Mucosa of gallbladder (tissue), 1 donor: ENCODE results near the gene MACROD2. TPM values are rescaled to one million over a fixed set of nuclear protein-coding genes. Genes with fewer than 3 reads are reported as not detected.

Experiments used
- DNase-seq: peaks from one replicate; pipeline ENCODE4 v3.0.0-alpha.2; 2020; ENCODE audit warnings: low spot score
- total RNA-seq: library from RNA; stranded (reverse); gene quantifications from one replicate; pipeline ENCODE4 v1.2.1, GENCODE V29; 2021
- donor health status: DM: no; HTN: no; CAD: no.

The MACROD2 gene
- total RNA-seq, 1 donor from 2014 or later: 7.5 TPM

DNA sequence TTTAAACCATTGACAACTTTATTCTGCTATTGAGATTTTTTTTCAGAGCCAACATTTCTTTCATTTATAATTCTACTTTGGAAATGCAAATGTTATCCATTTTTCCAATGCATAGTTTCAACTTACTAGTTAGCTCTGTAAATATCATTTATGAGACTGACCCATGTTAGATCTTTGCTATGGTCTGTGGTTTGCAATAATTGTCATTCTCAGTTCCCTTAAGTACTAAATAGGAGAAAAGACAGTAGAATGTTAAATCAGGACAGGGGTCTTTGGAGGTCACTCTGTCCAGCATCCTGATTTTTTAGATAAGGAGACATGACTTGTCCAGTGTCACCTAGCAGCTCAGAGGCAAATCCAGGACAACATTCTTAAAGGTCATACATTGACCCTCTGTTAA lies 864.3 kb downstream of the MACROD2 start:
- DNase-seq: no peak

DNA sequence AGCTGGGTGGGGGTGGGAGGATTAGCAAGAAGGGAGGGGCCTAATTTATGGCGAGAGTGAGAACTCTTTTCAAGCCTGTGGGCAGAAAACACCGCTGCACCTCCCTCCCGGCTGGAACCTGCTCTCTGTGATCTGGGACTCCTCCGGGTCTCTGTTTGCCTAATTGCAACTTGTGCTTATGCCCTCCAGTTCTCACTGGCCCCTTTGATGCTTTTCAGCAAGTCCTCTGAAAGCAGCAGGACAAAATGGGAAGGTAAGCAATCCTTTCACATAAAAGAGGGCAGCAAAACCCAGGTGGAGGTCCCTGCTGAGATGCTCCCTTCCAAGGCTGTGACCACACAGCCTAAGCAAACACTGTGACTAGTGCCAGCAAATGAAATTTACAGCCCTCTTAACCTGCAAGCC lies 865.1 kb downstream of the MACROD2 start:
- DNase-seq: no peak

DNA sequence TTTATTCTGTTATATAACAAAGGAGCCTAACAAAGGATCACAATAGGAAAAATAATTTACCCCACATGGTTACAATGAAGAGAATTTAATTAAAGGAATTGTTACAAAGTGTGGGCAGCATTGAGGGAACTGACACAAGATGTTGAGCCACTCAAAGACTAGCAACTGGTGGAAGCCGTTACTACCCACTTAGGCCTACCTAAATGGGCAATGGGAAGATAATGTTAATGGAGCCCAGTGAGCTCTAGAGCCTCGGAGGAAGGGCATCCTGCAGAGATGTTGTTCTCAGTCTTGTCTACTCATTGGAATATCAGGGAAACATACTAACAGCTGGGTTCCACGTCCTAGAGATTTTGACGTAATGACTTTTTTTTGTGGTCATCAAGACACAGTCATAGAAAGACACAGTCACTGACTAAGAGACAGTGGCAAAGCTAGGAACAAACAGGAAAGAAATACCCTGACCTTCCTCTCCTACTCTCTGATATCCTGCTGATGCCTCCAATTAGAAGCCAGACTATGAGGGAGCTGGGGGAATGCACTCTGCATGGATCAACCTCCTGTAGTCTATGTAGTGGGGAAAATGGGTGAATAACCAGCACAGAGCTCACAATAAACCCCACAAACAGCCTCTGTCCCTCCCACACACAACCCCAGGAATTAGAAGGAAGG lies 865.8 kb downstream of the MACROD2 start:
- no peak for DNase-seq

DNA sequence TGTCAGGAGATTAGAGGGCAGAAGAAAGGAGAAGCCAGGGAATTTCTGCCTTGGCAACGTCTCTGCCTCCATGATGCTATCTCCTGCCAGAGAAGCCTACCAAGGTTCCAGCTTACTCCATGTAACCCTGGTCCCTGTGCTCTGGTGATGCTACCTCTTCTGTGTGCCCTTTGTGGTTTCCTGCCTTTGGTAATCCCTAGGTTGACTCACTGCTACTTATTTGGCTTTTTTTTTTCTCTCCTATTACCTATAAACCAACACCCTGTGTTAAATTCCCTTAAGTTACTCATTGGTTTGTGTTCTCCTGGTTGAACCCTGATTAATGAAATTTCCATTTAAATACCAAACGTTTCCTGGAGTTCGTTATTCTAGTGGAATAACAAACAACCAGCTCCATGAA lies 869.9 kb downstream of the MACROD2 start:
- no peak for DNase-seq

DNA sequence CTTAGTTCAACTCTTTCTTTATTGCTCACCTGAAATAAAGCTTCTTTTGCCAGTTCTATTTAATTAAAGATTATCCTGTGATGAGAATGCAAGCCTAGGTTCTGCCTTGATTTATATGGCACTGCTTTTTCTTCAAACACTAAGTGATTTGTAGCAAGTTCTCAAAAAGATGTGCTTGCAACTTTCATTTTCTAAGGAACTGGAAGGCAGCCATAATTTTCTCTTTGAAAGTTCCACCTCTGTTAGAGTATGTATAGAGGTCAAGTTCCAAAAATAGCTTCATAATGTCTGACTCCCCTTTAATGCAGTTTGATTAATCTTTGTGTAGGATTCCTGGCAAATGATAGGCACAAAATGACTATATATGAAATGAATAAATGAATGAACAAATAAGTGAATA lies 870.4 kb downstream of the MACROD2 start:
- no peak for DNase-seq

DNA sequence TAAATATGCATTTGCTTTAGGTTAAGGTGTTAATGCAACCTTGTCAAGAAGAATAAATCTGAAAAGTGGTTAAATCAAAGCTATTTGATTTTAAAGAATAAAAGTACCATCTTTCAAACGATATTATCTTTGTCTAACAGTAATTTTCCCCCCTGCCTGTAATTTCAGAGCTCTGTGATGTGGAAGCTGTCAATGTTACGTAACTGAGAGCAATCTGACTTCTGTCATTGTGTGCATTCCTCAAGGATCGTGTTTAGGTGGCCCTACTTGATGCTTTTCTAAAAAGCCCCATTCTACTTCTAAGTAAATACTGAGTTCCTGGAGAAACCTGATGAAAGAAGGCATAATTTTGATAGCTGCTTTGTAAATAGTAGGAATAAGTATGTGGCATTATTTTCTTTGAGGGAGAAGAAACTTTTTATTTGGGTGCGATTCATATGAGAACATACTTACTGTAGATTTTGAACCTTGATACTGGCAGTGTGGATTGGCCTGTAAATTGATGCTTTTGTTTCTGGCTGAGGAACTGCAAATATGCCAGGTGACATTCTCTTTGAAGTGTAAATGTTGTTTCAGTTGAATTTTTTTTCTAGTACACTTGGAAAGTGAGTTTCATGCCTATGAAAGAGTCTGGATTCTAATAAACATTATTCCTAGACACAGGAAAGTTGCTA lies 871.7 kb downstream of the MACROD2 start:
- DNase-seq: no peak

DNA sequence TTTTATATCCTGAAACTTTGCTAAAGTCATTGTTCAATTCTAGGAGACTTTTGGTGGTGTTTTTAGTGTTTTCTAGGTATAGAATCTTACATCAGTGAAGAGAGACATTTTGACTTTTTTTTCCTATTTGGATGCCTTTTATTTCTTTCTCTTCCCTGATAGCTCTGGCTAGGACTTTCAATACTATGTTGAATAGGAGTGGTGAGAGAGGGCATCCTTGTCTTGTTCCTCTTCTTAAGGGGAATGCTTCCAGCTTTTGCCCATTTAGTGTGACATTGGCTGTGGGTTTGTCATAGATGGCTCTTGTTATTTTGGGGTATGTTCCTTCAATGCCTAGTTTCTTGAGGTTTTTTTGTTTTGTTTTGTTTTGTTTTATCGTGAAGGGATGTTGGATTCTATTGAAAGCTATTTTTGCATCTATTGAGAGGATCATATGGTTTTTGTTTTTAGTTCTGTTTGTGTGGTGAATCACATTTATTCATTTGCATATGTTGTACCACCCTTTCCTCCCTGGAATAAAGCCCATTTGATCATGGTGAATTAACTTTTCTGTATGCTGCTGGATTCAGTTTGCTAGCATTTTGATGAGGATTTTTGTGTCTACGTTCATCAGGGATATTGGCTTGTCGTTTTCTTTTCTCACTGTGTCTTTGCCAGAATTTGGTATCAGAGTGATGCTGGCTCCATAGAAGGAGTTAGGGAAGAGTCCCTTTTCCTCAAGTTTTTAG lies 882.1 kb downstream of the MACROD2 start:
- no peak for DNase-seq

DNA sequence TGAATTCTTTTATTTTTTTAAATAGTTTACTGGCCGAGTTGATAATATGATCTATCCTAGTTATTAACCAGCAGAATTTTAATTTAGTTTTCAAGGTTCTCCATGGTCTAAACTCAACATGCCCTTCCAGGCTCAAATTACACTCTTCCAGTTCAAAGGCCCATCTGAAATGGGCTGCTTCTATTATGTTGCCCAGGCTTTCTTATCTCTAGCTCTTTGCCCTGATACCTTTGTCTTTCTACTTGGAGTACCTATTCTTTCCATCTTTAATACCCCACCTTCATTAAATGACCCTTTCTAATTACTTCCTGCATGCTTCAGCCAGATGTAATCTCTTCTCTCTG lies 883.3 kb downstream of the MACROD2 start:
- DNase-seq: no peak

DNA sequence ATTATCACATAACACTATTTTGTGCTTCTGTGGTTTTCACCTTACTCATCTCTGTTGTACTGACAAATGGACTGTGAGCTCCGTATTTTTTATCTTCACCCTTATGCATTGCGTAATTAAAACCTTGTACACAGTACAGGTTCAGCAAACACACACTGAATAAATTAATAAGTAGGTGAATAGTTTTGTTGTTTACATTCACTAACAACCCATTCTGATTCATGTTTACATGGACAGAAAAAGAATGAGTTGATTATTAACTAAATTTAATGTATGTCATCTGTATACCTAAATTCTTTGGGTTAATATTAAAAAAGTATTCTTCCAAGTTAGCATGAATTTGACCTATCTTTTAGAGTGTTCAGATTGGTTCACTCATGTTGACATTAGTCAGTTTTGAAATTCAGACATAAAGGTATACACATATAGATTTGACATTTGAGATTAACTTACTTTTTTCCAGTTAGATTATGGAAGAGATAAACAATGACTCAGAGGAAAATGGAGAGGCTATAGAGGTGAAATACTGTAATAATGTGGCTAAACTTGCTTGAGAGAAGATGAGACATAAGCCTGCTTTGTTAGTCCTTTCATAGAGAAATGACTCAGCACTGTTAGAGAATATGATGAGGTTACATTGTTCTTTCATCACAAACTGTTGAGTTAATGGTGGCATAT lies 883.8 kb downstream of the MACROD2 start:
- no peak for DNase-seq

DNA sequence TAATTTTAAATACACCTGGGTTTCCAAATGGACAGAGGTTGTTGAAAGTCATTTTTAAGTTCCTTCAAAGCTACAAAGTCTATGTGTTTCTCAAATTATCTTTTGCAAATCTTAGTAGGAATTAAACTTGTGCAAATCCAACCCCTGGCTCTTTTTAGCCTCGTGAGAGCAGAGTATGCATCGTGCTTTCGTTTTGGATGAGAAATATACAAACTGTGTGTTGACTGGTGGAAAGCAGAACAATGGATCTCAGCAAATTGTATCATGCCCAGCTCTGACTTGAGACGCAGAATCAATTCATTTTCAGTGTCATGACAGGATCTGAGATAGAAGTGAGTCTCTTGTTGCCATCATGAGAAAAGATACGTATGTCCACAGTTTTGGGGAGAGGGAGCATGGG lies 884.5 kb downstream of the MACROD2 start:
- DNase-seq: no peak

DNA sequence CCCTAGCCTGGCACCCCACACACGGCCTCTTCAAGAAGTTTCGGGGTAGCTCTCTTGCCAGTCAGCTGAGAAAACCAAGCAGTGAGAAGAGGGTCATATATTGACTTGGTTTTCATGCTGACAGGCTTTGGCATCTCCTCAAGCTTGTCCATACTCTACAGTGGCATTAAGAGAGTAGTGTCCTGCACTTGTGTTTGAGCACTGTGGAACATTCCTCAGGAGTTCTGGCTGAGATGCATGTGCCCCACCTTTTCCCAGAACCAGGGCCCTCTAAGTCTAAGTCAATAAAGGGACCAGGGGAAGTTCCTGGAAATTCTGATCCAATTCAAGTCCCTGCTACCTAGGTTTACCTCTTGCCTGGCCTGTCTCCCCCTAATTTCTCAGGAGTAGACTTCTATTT lies 886.2 kb downstream of the MACROD2 start:
- no peak for DNase-seq

DNA sequence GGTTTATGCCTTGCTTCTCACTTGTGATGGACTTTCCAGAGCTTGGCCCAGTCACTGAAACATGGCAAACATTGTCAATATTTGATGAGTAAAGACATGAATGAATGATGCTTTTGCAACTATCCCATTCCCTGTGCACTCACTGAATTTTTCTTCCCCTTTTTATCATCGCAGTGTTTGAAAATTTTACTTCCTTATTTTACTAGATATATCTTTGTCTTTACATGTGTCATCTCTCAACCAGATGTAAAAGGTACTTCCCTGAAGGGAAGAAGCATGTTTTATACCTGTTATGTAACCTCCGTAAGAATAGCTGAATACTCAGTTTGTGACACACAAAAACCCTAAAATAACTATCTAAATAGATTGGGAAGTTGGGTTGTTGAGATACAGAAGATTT lies 886.8 kb downstream of the MACROD2 start:
- DNase-seq: no peak

DNA sequence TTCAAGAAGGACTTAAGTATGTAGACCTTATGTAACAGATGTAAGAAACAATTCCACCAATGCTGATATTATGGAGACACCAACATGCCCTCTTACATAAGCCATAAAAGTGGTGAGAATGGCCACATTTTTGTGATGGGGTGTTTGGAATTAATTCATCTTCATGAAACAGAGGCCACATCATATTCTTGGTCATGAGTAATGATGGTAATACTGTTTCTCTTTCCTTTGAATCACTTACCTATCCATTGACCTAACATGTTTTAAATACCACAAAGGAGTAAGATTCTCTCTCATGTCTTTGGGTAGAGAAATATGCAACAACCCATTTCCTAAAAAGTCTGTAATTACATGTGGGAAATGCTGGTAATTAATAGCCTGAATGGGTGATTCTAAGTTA lies 887.5 kb downstream of the MACROD2 start:
- no peak for DNase-seq

DNA sequence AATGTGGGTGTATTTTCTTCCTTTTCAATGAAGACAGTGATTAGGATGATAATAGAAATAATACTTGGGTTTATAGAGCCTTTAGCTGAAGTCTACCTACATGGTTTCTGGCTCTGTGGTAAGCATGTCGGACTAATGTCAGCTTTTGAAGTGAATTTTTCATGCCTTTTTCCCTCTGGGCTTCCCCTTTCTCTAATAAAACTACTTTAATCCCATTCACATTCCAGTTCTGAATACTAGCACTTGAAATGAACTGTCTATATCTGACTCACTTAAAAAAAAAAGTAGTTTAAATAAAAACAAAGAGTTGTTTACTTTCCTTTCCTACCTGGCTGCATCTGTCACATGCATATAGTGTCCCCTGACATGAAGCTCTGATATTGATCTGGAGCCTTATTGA lies 888.0 kb downstream of the MACROD2 start:
- DNase-seq: no peak

DNA sequence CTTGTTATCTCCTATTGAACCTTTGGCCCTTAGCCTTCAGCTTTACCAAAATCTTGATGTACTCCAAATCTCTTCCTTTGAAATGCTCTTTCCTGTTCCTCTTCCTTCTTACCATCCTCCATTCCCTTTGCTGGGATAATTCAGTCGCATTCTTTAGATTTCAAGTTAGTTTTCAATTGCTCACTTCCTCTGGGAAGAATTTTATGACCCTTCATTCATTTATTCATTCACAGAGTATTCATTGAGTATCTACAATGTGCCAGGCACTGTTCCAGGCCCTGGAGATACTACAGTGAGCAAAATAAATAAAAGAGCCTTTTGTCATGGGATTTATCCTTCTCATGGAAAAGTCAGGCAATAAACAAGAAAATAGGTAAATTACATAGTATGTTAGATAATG lies 890.3 kb downstream of the MACROD2 start:
- DNase-seq: no peak

DNA sequence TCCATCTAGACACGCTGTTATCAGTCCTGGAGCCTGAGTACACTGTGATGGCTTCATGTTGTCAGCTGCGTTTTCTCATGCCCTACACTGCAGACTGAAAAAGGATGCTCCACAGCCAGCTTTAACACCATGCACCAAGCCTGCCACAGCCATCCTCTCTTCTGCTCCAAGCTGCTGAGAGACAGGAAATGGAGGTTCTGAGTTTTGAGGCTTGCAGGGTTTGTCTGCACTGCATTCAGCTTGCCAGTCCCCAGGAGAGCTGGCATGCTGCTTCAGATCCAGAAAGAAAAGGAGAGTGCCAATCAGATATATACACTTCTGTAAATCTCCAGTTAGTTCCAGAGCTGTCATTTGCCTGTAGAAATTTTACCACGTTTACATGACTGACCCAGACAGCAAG lies 892.8 kb downstream of the MACROD2 start:
- no peak for DNase-seq

DNA sequence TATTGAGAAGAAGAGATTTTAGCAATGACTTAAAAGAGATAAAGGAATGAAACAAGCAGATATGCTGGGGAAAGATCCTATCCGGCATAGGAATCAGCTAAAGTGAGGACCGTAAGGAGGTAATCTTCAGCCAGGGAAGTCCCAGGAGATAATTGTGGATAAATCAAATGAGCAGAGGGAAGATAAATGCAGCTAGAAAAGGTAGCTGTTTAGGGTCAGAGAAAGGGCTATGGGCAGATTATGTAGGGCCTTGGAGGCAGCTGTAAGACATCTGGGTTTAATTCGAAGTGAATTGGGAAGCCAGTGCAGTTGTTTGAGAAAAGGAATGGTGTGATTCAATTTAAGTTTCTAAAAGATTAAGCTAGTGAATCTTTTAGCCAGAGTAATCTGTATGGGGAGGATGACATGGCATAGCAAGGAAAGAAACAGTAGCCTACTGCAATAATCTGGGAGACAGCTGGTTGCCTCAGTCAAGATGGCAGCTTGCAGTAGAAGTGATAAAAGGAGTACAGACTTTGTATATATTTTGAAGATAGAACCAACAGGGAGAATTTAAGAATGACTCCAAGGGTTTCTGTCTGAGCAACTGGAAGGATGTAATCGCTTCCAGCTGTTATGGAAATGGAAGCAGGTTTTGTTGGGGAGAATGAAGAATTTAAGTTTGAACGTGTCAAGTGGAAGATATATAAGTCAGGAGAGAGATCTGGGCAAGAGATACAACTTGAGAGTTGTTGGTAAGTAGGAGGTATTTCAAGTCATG lies 894.4 kb downstream of the MACROD2 start:
- DNase-seq: no peak

DNA sequence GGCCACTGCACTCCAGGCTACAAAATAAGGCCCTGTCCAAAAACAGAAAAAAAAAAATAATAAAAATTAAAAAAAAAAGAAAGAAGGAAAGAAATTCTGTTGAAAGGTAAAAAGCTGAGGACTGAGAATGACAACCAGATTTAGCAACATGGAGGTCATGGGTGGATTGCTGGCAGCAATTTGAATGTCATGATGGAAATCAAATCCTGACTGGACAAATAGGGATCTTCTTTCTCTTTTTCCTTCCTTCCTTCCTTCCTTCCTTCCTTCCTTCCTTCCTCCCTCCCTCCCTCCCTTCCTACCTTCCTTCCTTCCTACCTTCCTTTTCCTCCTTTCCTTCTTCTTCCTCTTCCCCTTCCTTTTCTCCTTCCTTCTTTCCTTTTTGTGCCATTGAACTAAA lies 895.4 kb downstream of the MACROD2 start:
- DNase-seq: no peak

DNA sequence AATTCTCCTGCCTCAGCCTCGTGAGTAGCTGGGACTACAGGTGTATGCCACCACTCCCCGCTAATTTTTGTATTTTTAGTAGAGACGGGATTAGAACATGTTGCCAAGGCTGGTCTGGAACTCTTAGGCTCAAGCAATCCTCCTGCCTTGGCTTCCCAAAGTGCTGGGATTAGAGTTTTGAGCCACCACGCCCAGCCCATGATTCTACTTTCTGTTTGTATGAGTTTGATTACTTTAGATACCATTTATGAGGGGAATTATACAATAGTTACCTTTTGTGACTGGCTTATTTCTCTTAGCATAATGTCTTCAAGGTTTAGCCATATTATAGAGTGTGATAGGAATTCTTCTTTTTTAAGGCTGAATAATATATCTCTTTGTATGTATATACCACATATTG lies 897.5 kb downstream of the MACROD2 start:
- DNase-seq: no peak

DNA sequence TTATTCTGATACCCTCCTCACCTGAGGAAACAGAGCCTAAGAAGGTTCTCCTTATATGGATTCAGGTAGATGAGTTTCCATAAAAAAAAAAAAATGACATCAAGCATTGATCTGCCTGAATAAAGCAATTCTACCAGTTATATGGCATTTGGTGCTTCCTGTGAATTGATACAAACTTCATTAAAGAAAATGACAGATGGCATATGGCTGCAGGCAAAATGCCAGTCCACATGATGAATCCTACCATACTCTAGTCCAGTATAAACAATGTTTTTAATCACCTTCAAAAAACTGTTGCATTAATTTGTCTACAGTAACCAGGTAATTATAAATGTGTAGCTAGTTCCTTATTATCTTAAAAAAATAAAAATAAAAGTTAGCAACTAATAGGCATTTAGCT lies 901.3 kb downstream of the MACROD2 start:
- DNase-seq: no peak

DNA sequence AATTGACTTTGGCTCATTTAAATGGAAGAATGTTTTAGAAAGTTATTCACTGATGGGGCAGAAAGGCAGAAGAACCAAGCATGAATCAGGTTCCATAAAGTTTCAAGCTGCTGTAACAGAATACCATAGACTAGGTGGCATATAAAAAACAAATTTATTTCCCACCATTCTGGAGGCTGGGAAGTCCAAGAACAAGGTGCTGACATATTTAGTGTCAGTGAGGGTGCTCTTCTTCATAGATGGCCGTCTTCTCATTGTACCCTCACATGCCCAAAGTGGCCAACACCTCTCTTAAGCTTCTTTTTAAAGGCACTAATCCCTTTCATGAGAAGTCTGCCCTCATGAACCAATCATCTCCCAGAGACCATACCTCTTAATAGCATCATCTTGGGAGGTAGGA lies 902.3 kb downstream of the MACROD2 start:
- no peak for DNase-seq
